ENCODE measurements around the gene ERVW-1.
"Not testable (repeated sequence)": the region's sequence is repeated elsewhere in the genome, so short reads cannot be mapped to it uniquely, and the experiment has no call there.

The ERVW-1 gene

DNA sequence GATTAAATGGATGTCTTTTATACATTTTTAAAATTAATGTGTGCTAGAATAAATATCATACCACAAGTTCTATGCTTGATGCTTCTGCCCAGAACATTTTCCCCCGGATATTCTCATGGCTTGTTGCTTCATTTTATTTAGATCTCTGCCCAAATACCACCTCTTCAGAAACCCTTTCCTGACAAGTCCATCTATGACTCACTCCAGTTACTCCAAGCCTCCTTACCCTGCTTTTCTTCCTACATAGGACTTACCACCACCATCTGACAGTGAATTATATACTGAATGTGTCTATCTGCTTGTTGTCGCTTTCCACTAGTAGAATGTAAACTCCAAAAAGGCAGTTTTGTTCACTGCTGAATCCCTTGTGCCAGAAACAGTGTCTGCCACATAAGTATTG is 19.1 kb upstream of the ERVW-1 start:
- no peaks in the 10 kb centered on the region; the same call in 1 of the 2 replicates for H3K27me3 ChIP-seq (ENCODE audit: control insufficient read depth, insufficient read depth, low read length)
- peaks cover 8% of the 10 kb centered on the region; the same call in 1 of the 2 replicates for H3K36me3 ChIP-seq (ENCODE audit: control insufficient read depth, insufficient read depth, low read length)
- no peaks in the 10 kb centered on the region for H3K4me1 ChIP-seq (ENCODE audit: control insufficient read depth, insufficient read depth, low read length)
- no peaks in the 10 kb centered on the region for H3K9me3 ChIP-seq (ENCODE audit: control insufficient read depth, insufficient read depth, low read length)
- no peak for DNase-seq (ENCODE audit: low read depth, low spot score)
- WGBS (ENCODE audit: insufficient coverage, insufficient read length) = no CpG with 5 or more reads among the region's 2 CpGs
- no peak overlapping the region for H3K4me3 ChIP-seq (ENCODE audit: low read length)
- no peak overlapping the region for H3K27ac ChIP-seq (ENCODE audit: low read length)

DNA sequence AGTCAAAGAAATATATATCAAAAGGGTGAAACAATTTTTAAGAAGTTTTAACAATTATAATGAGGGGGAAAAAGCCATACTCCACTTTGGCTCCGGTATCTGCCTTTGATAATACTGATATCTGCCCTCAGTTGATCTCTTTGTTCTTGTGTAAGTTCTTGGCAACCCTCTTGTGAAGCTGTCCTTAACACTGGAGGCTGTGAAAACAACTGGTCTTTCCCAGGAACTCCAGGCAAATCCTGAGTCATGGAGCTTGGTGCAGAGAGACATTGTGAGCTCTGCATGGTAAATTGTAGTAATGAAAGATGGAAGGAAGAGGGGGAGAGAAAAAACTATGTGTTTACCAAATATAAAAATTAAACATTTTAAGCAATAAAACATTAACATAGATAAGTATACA is 11.9 kb upstream of the ERVW-1 start:
- Histone ChIP-seq H3K27me3 (ENCODE audit: control insufficient read depth, insufficient read depth, low read length) (no peaks in the 10 kb centered on the region), H3K9me3 (ENCODE audit: control insufficient read depth, insufficient read depth, low read length) (no peaks in the 10 kb centered on the region), H3K36me3 (ENCODE audit: control insufficient read depth, insufficient read depth, low read length) (peaks cover 6% of the 10 kb centered on the region; the same call in 1 of the 2 replicates), H3K4me3 (ENCODE audit: low read length) (no peak overlapping the region), H3K4me1 (ENCODE audit: control insufficient read depth, insufficient read depth, low read length) (no peaks in the 10 kb centered on the region), H3K27ac (ENCODE audit: low read length) (no peak overlapping the region)
- no peak for DNase-seq (ENCODE audit: low read depth, low spot score)
- no CpG with 5 or more reads among the region's 1 CpG for WGBS (ENCODE audit: insufficient coverage, insufficient read length)

DNA sequence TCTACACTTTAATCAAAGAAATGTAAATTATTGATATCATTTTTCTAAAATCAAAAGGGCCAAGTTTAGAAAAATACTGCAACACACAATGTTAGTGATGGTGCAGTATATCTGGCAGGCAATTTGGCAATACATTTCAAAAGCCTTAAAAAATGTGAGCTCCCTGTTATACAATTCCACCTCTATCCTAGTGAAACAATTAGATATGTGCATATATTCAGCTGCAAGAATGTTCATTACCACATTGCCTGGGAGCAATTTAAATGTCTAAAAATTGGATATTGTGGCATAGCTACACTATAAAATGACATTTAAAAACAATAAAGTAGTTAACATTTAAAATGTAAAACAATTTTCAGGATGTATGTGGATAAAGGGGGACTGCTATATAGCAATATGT is 10.1 kb upstream of the ERVW-1 start:
- no peaks in the 10 kb centered on the region for H3K4me1 ChIP-seq (ENCODE audit: control insufficient read depth, insufficient read depth, low read length)
- DNase-seq (ENCODE audit: low read depth, low spot score) = no peak
- peaks cover 6% of the 10 kb centered on the region; the same call in 1 of the 2 replicates for H3K36me3 ChIP-seq (ENCODE audit: control insufficient read depth, insufficient read depth, low read length)
- H3K4me3 ChIP-seq (ENCODE audit: low read length) = no peak overlapping the region
- H3K27ac ChIP-seq (ENCODE audit: low read length) = no peak overlapping the region
- no peaks in the 10 kb centered on the region for H3K9me3 ChIP-seq (ENCODE audit: control insufficient read depth, insufficient read depth, low read length)
- no peaks in the 10 kb centered on the region for H3K27me3 ChIP-seq (ENCODE audit: control insufficient read depth, insufficient read depth, low read length)

DNA sequence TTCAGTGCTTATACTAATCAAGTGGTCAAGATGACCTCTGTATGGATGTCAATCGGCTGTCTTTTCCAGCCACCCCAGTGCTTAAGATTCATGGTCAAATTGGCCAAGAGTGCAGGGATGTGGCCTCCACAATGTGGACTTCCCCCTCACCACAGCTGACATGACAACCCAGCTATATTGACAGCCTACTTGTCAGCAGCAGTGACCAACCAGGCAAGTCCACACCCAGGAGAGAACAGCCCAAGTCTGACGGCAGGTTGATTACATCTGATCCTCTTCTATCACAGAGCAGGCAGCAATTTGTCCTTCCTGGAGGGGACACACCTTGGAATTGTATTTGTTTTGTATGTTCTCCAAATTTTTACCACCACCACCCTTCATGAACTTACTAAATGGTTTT is 8.2 kb upstream of the ERVW-1 start:
- Histone ChIP-seq H3K27me3 (ENCODE audit: control insufficient read depth, insufficient read depth, low read length) (no peaks in the 10 kb centered on the region), H3K4me3 (ENCODE audit: low read length) (no peak overlapping the region), H3K27ac (ENCODE audit: low read length) (no peak overlapping the region), H3K36me3 (ENCODE audit: control insufficient read depth, insufficient read depth, low read length) (peaks cover 4% of the 10 kb centered on the region; the same call in 1 of the 2 replicates), H3K9me3 (ENCODE audit: control insufficient read depth, insufficient read depth, low read length) (no peaks in the 10 kb centered on the region), H3K4me1 (ENCODE audit: control insufficient read depth, insufficient read depth, low read length) (no peaks in the 10 kb centered on the region)
- DNase-seq (ENCODE audit: low read depth, low spot score) = no peak
- WGBS (ENCODE audit: insufficient coverage, insufficient read length) = no CpG with 5 or more reads among the region's 2 CpGs

DNA sequence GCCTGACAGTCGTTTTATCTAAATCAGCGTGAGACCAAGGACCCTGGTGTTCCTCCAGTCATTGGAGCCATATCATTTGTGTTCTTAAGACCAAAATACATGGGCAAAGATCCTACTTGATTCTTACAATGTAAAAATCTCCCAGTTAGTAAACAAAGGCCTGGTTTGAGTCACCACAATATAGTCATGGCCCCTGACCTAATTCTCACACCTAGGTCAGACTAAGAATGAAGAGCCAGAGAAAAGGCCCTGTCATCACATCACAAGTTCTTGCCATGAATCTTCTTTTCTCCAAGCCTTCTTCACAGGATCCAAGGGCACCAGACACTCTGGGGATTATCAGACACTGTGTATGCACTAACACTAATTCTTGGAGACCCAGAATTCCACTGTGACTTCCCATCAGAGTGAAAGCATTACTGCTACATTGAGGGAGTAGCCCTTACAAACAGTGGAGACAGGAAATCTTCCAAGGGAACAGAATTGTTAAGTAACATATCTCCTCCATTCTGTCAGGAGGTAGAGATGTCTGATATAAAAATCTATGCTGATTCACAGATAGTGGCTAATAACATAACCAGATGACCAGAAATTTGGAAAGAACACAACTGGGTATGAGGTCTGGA is 7.6 kb upstream of the ERVW-1 start:
- H3K9me3 ChIP-seq (ENCODE audit: control insufficient read depth, insufficient read depth, low read length) = no peaks in the 10 kb centered on the region
- H3K27me3 ChIP-seq (ENCODE audit: control insufficient read depth, insufficient read depth, low read length) = no peaks in the 10 kb centered on the region
- H3K4me3 ChIP-seq (ENCODE audit: low read length) = no peak overlapping the region
- H3K27ac ChIP-seq (ENCODE audit: low read length) = no peak overlapping the region
- DNase-seq (ENCODE audit: low read depth, low spot score) = no peak
- H3K4me1 ChIP-seq (ENCODE audit: control insufficient read depth, insufficient read depth, low read length) = no peaks in the 10 kb centered on the region
- peaks cover 4% of the 10 kb centered on the region; the same call in 1 of the 2 replicates for H3K36me3 ChIP-seq (ENCODE audit: control insufficient read depth, insufficient read depth, low read length)
- WGBS (ENCODE audit: insufficient coverage, insufficient read length) = no CpG with 5 or more reads among the region's 2 CpGs

DNA sequence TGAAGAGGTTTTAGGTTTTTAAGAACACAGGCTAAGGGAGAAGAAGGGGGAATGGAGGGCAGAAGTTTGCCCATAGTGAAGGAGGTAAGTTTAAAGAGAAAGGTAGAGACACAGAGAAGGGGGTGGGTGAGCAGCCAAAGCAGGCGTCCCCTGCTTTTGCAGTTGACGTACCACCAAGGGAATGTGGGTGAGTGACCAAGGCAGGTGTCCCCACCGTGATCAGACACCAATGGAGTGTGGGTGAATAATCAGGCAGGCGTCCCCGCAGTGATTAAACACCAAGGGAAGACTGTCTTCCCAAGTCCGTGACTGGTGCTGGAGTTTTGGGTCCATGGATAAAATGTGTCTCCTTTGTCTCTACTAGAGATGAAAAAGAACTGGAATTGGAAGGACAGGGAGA is 6.5 kb upstream of the ERVW-1 start:
- H3K27ac ChIP-seq (ENCODE audit: low read length); DNase-seq (ENCODE audit: low read depth, low spot score): not testable (repeated sequence)

DNA sequence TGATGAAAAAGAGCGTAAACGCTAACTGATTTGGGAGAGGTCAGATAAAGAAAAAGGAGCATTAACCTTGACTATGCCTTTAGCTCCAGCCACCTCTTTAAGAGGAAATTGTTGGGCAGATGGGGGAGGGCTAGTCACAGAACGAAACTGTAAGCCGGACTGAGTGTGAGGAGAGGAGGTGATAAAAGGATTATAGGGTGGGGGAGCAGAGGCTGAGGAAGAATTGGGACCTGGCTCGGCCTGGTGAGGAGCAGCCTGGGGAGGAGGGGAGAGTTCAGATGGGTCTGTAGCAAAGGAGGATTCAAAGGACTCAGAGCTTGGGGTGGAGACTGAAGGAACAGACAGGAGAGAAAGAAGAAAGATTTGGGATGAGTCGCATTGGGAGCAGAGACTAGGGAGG is 5.9 kb upstream of the ERVW-1 start:
- not testable (repeated sequence) for H3K4me1 ChIP-seq (ENCODE audit: control insufficient read depth, insufficient read depth, low read length); H3K27me3 ChIP-seq (ENCODE audit: control insufficient read depth, insufficient read depth, low read length); H3K4me3 ChIP-seq (ENCODE audit: low read length); H3K9me3 ChIP-seq (ENCODE audit: control insufficient read depth, insufficient read depth, low read length); DNase-seq (ENCODE audit: low read depth, low spot score); H3K27ac ChIP-seq (ENCODE audit: low read length); H3K36me3 ChIP-seq (ENCODE audit: control insufficient read depth, insufficient read depth, low read length)
- no CpG with 5 or more reads among the region's 6 CpGs for WGBS (ENCODE audit: insufficient coverage, insufficient read length)

More for the DNA sequence above, 6.5 kb upstream of the ERVW-1 start:
- H3K4me3 ChIP-seq (ENCODE audit: low read length); H3K4me1 ChIP-seq (ENCODE audit: control insufficient read depth, insufficient read depth, low read length); H3K9me3 ChIP-seq (ENCODE audit: control insufficient read depth, insufficient read depth, low read length); H3K36me3 ChIP-seq (ENCODE audit: control insufficient read depth, insufficient read depth, low read length); H3K27me3 ChIP-seq (ENCODE audit: control insufficient read depth, insufficient read depth, low read length): not testable (repeated sequence)
- no CpG with 5 or more reads among the region's 6 CpGs for WGBS (ENCODE audit: insufficient coverage, insufficient read length)

DNA sequence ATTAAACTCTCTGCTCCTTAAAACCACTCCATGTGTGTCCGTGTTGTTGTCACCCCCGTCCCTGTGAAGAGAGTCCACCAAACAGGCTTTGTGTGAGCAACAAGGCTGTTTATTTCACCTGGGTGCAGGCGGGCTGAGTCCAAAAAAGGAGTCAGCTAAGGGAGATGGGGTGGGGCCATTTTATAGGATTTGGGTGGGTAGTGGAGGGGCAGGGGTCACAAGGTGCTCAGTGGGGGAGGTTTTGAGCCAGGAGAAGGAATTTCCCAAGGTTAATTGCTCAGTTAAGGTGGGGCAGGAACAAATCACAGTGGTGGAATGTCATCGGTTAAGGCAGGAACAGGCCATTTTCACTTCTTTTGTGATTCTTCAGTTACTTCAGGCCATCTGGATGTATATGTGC is 1.4 kb upstream of the ERVW-1 start:
- not testable (repeated sequence) for H3K27ac ChIP-seq (ENCODE audit: low read length); H3K4me3 ChIP-seq (ENCODE audit: low read length); H3K27me3 ChIP-seq (ENCODE audit: control insufficient read depth, insufficient read depth, low read length); H3K9me3 ChIP-seq (ENCODE audit: control insufficient read depth, insufficient read depth, low read length); DNase-seq (ENCODE audit: low read depth, low spot score); H3K36me3 ChIP-seq (ENCODE audit: control insufficient read depth, insufficient read depth, low read length); H3K4me1 ChIP-seq (ENCODE audit: control insufficient read depth, insufficient read depth, low read length)
- WGBS (ENCODE audit: insufficient coverage, insufficient read length) = no CpG with 5 or more reads among the region's 4 CpGs

DNA sequence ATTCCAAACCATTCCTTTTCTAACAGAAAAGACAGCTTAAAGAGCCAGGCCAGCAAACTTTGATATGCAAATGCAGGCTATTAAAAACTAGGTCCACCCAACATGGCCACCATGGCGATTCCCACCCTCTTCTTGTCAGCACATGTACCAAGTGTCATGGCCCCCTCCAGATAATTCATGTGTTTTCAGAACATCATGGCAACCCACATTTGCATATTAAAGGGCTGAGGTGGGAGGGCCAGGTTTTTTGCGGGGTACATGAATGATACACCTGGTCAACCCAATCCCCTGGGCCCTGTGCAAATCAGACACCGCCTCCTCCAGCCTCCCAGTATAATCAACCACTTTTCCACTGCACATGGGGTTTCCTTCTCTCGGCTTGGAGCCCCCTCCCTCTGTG is 965 bp upstream of the ERVW-1 start:
- H3K27me3 ChIP-seq (ENCODE audit: control insufficient read depth, insufficient read depth, low read length) = no peaks in the 10 kb centered on the region
- H3K4me3 ChIP-seq (ENCODE audit: low read length) = no peak overlapping the region
- no CpG with 5 or more reads among the region's 4 CpGs for WGBS (ENCODE audit: insufficient coverage, insufficient read length)
- no peak for DNase-seq (ENCODE audit: low read depth, low spot score)
- H3K27ac ChIP-seq (ENCODE audit: low read length) = no peak overlapping the region
- H3K36me3 ChIP-seq (ENCODE audit: control insufficient read depth, insufficient read depth, low read length) = no peaks in the 10 kb centered on the region
- H3K9me3 ChIP-seq (ENCODE audit: control insufficient read depth, insufficient read depth, low read length) = no peaks in the 10 kb centered on the region
- no peaks in the 10 kb centered on the region for H3K4me1 ChIP-seq (ENCODE audit: control insufficient read depth, insufficient read depth, low read length)

DNA sequence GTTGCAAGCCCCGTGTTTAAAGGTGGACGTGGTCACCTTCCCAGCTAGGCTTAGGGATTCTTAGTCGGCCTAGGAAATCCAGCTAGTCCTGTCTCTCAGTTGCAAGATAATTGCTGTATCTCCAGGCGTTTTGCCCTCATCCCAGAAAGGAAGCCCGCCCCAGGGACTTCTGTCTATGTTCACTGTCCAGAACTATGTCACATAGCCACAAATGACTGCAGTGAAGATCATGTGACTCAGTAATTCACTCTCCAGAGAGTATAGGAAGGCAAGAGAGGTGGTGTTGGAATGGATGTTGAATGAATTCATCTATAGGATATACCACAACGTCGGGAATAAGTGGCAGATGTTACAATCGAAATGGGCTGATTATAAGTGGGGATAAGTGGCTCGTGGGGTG is 349 bp upstream of the ERVW-1 start:
- no peaks in the 10 kb centered on the region for H3K9me3 ChIP-seq (ENCODE audit: control insufficient read depth, insufficient read depth, low read length)
- H3K4me1 ChIP-seq (ENCODE audit: control insufficient read depth, insufficient read depth, low read length) = no peaks in the 10 kb centered on the region
- no peak overlapping the region for H3K27ac ChIP-seq (ENCODE audit: low read length)
- no peaks in the 10 kb centered on the region for H3K36me3 ChIP-seq (ENCODE audit: control insufficient read depth, insufficient read depth, low read length)
- no peak for DNase-seq (ENCODE audit: low read depth, low spot score)
- H3K4me3 ChIP-seq (ENCODE audit: low read length) = no peak overlapping the region
- no peaks in the 10 kb centered on the region for H3K27me3 ChIP-seq (ENCODE audit: control insufficient read depth, insufficient read depth, low read length)
- no CpG with 5 or more reads among the region's 9 CpGs for WGBS (ENCODE audit: insufficient coverage, insufficient read length)

DNA sequence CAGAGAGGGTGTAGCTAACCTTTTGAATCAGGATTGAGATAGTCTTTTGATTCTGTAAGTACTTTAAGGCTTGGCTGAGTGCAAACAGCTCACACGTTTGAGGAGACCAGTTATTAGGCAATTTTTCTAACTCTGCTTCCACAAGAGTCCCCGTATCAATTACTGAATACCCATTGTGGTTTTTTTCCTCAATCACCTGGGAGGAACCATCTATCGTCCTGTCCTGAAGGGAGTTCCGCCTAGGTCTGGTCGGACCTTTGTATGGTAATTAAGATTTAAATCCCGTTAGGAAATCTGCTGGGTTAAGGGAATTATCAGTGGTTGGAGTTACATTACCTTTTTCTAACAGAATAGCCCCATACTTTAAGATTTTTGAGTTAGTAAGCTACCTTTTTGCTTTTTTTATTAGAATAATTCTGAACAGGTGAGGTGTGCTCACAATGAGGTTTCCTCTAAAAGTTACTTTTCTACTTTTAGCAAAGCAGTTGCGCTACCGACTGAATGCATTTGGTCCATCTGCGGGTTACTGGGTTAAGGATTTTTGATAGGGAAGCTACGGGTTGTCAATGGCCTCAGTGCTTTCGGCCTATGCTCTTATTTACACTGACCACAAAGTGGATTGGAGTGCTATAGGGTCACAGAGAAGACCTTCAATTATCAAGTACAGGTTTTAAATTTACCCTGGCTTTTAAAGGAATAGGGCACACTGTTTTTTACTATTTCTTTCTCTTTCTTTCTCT is 1.7 kb downstream of the ERVW-1 start:
- H3K27me3 ChIP-seq (ENCODE audit: control insufficient read depth, insufficient read depth, low read length); H3K27ac ChIP-seq (ENCODE audit: low read length); H3K36me3 ChIP-seq (ENCODE audit: control insufficient read depth, insufficient read depth, low read length); H3K4me1 ChIP-seq (ENCODE audit: control insufficient read depth, insufficient read depth, low read length); DNase-seq (ENCODE audit: low read depth, low spot score); H3K4me3 ChIP-seq (ENCODE audit: low read length); H3K9me3 ChIP-seq (ENCODE audit: control insufficient read depth, insufficient read depth, low read length): not testable (repeated sequence)
- WGBS (ENCODE audit: insufficient coverage, insufficient read length) = no CpG with 5 or more reads among the region's 11 CpGs
